GM23338 (cell line): Measurements from ENCODE around the gene BRDT. TPM values are rescaled to one million over a fixed set of nuclear protein-coding genes. Genes with fewer than 3 reads are reported as not detected.

ENCODE experiments used
- ATAC-seq: fragments of 200-7000 bp; cut with Tn5 transposase; 3 replicates; pipeline ENCODE4 v1.9.1; 2020
- DNase-seq: peaks from one replicate; pipeline ENCODE4 v3.0.0-alpha.2; 2015; ENCODE audit warnings: low spot score
- H2AFZ ChIP-seq: fragments of 200-600 bp; sonication (generic); 2 replicates; pipeline ENCODE4 v1.8.0; 2016; ENCODE audit warnings: antibody characterized with exemption, mild to moderate bottlenecking, moderate library complexity
- H3F3A ChIP-seq: fragments of 200-600 bp; sonication (generic); replicated peaks from 2 replicates; pipeline ENCODE4 v1.8.0; 2017; ENCODE audit warnings: antibody characterized with exemption, mixed run types, low read depth
- H3K27ac ChIP-seq: fragments of 200-600 bp; sonication (generic); 2 replicates; pipeline ENCODE4 v1.6.1; 2016; ENCODE audit warnings: low read depth
- H3K27me3 ChIP-seq: fragments of 200-600 bp; sonication (generic); 2 replicates; pipeline ENCODE4 v1.8.0; 2016; ENCODE audit warnings: mild to moderate bottlenecking, mixed run types, moderate library complexity; ENCODE audit not compliant: insufficient read depth
- H3K36me3 ChIP-seq: fragments of 200-600 bp; sonication (generic); 2 replicates; pipeline ENCODE4 v1.8.0; 2016; ENCODE audit warnings: mild to moderate bottlenecking; ENCODE audit not compliant: insufficient read depth
- H3K4me1 ChIP-seq: fragments of 200-600 bp; sonication (generic); 2 replicates; pipeline ENCODE4 v1.8.0; 2016; ENCODE audit warnings: mild to moderate bottlenecking, moderate library complexity; ENCODE audit not compliant: insufficient read depth
- H3K4me2 ChIP-seq: fragments of 200-600 bp; sonication (generic); 2 replicates; pipeline ENCODE4 v1.7.1; 2017; ENCODE audit warnings: mixed run types
- H3K4me3 ChIP-seq: fragments of 200-600 bp; sonication (generic); 2 replicates; pipeline ENCODE4 v1.6.1; 2016; ENCODE audit warnings: mixed run types
- H3K79me2 ChIP-seq: fragments of 200-600 bp; sonication (generic); replicated peaks from 2 replicates; pipeline ENCODE4 v1.8.0; 2017; ENCODE audit warnings: mild to moderate bottlenecking; ENCODE audit not compliant: insufficient read depth
- H3K9me2 ChIP-seq: fragments of 200-600 bp; sonication (generic); 2 replicates; pipeline ENCODE4 v1.8.0; 2017; ENCODE audit not compliant: insufficient read depth
- H4K20me1 ChIP-seq: fragments of 200-600 bp; sonication (generic); replicated peaks from 2 replicates; pipeline ENCODE4 v1.8.0; 2017; ENCODE audit warnings: mild to moderate bottlenecking; ENCODE audit not compliant: insufficient read depth
- H3K27ac Mint-ChIP-seq: 2 replicates; pipeline ENCODE4 v1.8.0; 2020; ENCODE audit warnings: inconsistent platforms, mild to moderate bottlenecking, moderate library complexity, mixed read lengths
- H3K27me3 Mint-ChIP-seq: 3 replicates; pipeline ENCODE4 v1.8.0; 2022; ENCODE audit warnings: low read depth, mild to moderate bottlenecking, moderate library complexity, mixed read lengths, inconsistent platforms; ENCODE audit not compliant: insufficient read depth, poor library complexity
- H3K36me3 Mint-ChIP-seq: 3 replicates; pipeline ENCODE4 v1.8.0; 2021; ENCODE audit warnings: low read depth, mild to moderate bottlenecking, inconsistent platforms, moderate library complexity, mixed read lengths
- H3K4me1 Mint-ChIP-seq: 3 replicates; pipeline ENCODE4 v1.8.0; 2020; ENCODE audit warnings: mild to moderate bottlenecking, inconsistent platforms, mixed read lengths
- H3K4me3 Mint-ChIP-seq: 3 replicates; pipeline ENCODE4 v1.8.0; 2021; ENCODE audit warnings: moderate library complexity, mild to moderate bottlenecking, inconsistent platforms, mixed read lengths
- H3K9me3 Mint-ChIP-seq: 3 replicates; pipeline ENCODE4 v1.8.0; 2020; ENCODE audit warnings: moderate library complexity, mild to moderate bottlenecking, inconsistent platforms, mixed read lengths
- CTCF ChIP-seq, 2 experiments: fragments of 200-600 bp in 1 of 2; sonication (generic) in 1 of 2; conservative IDR thresholded peaks; 2 replicates each; pipeline versions ENCODE4 v1.5.1 to v1.6.1; 2016 to 2017; ENCODE audit warnings: antibody characterized with exemption in 2 of 2, low read depth in 2 of 2, mild to moderate bottlenecking in 2 of 2, moderate library complexity in 1 of 2
- ETS1 ChIP-seq: IDR thresholded peaks from 2 replicates; pipeline ENCODE4 v1.6.1; 2016; ENCODE audit warnings: antibody characterized with exemption
- EZH2phosphoT487 ChIP-seq: fragments of 200-600 bp; sonication (generic); IDR thresholded peaks from one replicate; pipeline ENCODE4 v1.8.1; 2018; ENCODE audit warnings: antibody characterized with exemption; ENCODE audit not compliant: unreplicated experiment
- NANOG ChIP-seq: IDR thresholded peaks from 2 replicates; pipeline ENCODE4 v1.6.1; 2016; ENCODE audit warnings: antibody characterized with exemption, borderline replicate concordance
- STAT1 ChIP-seq: IDR thresholded peaks from one replicate; pipeline ENCODE4 v1.6.1; 2016; ENCODE audit warnings: antibody characterized with exemption; ENCODE audit not compliant: unreplicated experiment
- ZNF114 ChIP-seq: fragments of 250-450 bp; sonication (Bioruptor Pico); IDR thresholded peaks from 2 replicates; pipeline ENCODE4 v1.5.0; 2020; ENCODE audit warnings: mild to moderate bottlenecking, moderate library complexity
- ZNF331 ChIP-seq: fragments of 250-450 bp; sonication (Bioruptor Pico); IDR thresholded peaks from 2 replicates; pipeline ENCODE4 v1.5.0; 2020; ENCODE audit warnings: low read depth, mild to moderate bottlenecking, moderate library complexity
- ZNF462 ChIP-seq: fragments of 250-450 bp; sonication (Bioruptor Pico); IDR thresholded peaks from 2 replicates; pipeline ENCODE4 v1.5.0; 2020; ENCODE audit warnings: mild to moderate bottlenecking, moderate library complexity
- polyA plus RNA-seq: library from polyadenylated mRNA; unstranded; fragments of >200 nt; fragmentation: Nextera tagmentation; extraction: Ambion mirVana; gene quantifications from 2 replicates; pipeline ENCODE4 v1.2.1, GENCODE V29; 2016
- total RNA-seq: library from RNA; depleted of rRNA; stranded (reverse); fragments of >200 nt; shearing (Covaris generic); gene quantifications from 2 replicates; pipeline ENCODE4 v1.2.3, GENCODE V29; 2014

Gene BRDT
- total and polyA plus RNA-seq, 2 experiments from 2014 or later: 0.58 to 0.80 TPM

GRCh38 chr1:91948501-91949355, 473 bp upstream of the BRDT start (continued):
- no peak for TF ChIP-seq ZNF462 (CRISPR knock-in tag)
- no peak for TF ChIP-seq ZNF114 (CRISPR knock-in tag)
- no peak for TF ChIP-seq STAT1
- no peak for TF ChIP-seq ZNF331 (CRISPR knock-in tag)
- TF ChIP-seq EZH2phosphoT487: no peak
- no peak for TF ChIP-seq NANOG
- TF ChIP-seq ETS1: no peak

- Histone ChIP-seq H3K9me2 (no peaks in the 10 kb centered on the region), H3F3A (no peaks in the 10 kb centered on the region), H3K27me3 (no peaks in the 10 kb centered on the region), H3K27ac (no peak overlapping the region), H3K36me3 (no peaks in the 10 kb centered on the region), H2AFZ (no peak overlapping the region), H4K20me1 (no peaks in the 10 kb centered on the region), H3K4me2 (no peak overlapping the region), H3K4me1 (no peaks in the 10 kb centered on the region; the same call in 1 of the 2 replicates), H3K4me3 (no peak overlapping the region), H3K79me2 (no peaks in the 10 kb centered on the region)
- Mint-ChIP-seq H3K27me3 (peaks cover 3% of the 10 kb centered on the region), H3K36me3 (no peaks in the 10 kb centered on the region; the same call in 2 of the 3 replicates), H3K4me1 (no peaks in the 10 kb centered on the region; the same call in 2 of the 3 replicates), H3K9me3 (no peaks in the 10 kb centered on the region), H3K4me3 (no peak overlapping the region), H3K27ac (no peak overlapping the region)
- DNase-seq: no peak
- TF ChIP-seq CTCF (conservative IDR thresholded peaks at IDR 0.05; ENCODE audit: low read depth in 2 of 2) (peak in 1 of 2 experiments; percentile 35; a peak in 2 of 4 replicates), ETS1 (no peak)
- no peak; the same call in 2 of the 3 replicates for ATAC-seq
Measured at GRCh38 chr1:91952187-91952586, 3.0 kb downstream of the BRDT start.
